ENCODE results near the gene ISM2.

DNA sequence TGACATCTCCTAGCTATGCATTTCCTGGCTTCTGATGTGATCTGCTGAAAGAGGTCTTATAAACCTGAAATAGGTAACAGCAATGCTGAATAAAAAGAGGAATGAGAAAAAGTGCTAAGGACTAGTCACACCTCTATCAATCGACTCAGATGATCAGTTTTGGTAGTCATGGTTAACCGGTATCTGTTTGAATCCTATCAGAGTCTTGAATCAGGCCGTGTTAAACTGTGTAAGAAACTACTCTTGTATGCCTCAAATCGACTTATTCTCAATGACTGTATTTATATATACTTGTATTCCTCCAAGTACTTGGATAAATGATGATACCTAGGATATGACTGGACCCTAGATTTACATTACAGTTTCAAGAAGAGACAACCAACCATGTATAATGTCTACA is 10.8 kb upstream of the ISM2 start:
- TF ChIP-seq EZH2 (IDR thresholded peaks at IDR 0.05; ENCODE audit: insufficient read depth, poor library complexity, severe bottlenecking) (no peak), EZH2phosphoT487 (IDR thresholded peaks at IDR 0.05; ENCODE audit: insufficient read depth, low read depth) (no peak)
